ENCODE measurements around the gene MEOX1. TPM values are rescaled to one million over a fixed set of nuclear protein-coding genes. Genes with fewer than 3 reads are reported as not detected.

Gene MEOX1
- total and polyA plus RNA-seq, 2 of the 13 experiments (the other 11 are each of a cell fraction or from before 2014, with no cell fraction given): not detected

GRCh38 chr17:43598357-43599045 lies 63.2 kb downstream of the MEOX1 start (continued):
- TF ChIP-seq E2F5 (CRISPR knock-in tag; conservative IDR thresholded peaks at IDR 0.05) (no peak), TEAD3 (CRISPR knock-in tag; optimal IDR thresholded peaks at IDR 0.05; ENCODE audit: borderline replicate concordance) (no peak), CCDC6 (CRISPR knock-in tag; IDR thresholded peaks at IDR 0.05) (no peak), PATZ1 (CRISPR knock-in tag; IDR thresholded peaks at IDR 0.05) (no peak)

- Histone ChIP-seq H4K20me1 (ENCODE audit: insufficient read depth, low read length) (no peaks in the 10 kb centered on the region), H3K4me2 (ENCODE audit: low read depth, low read length) (no peak overlapping the region), H3K4me1 (ENCODE audit: insufficient read depth, low read length) (peaks cover 23% of the 10 kb centered on the region), H3K36me3 (replicated peaks in 1 of 2; ENCODE audit: control insufficient read depth in 1 of 2, insufficient read depth in 2 of 2, low read length in 2 of 2) (no peaks in the 10 kb centered on the region), H3K9me3 (ENCODE audit: low read length) (no peaks in the 10 kb centered on the region), H2AFZ (ENCODE audit: low read length) (no peak overlapping the region), H3K9ac (ENCODE audit: insufficient read depth, low read depth, low read length) (no peak overlapping the region), H3K79me2 (ENCODE audit: insufficient read depth, low read length) (no peaks in the 10 kb centered on the region), H3K27me3 (ENCODE audit: control insufficient read depth in 1 of 2, insufficient read depth in 2 of 2, low read length in 2 of 2) (no peaks in the 10 kb centered on the region), H3K4me3 (replicated peaks in 1 of 3; ENCODE audit: insufficient read depth in 1 of 3, low read depth in 2 of 3, low read length in 3 of 3) (no peak overlapping the region), H3K27ac (ENCODE audit: extremely low read length, insufficient read depth, low read length) (no peak overlapping the region)
- ATAC-seq (no peak), FAIRE-seq (no peak), DNase-seq (ENCODE audit: low spot score) (no peak)
- ChIA-PET CTCF (ENCODE audit: low intra/inter-chr PET ratio, low total read pairs) (no interaction called here), POLR2A (no interaction called here)
- no TSS peak for BruUV-seq (replicated peaks)
- intact Hi-C loops (cut with micrococcal nuclease; ENCODE audit: unreplicated experiment) (no loop called here), in situ Hi-C loops (cut with HindIII; ENCODE audit: extremely low pct_ligation_motif_present, low pct_unique_long_range_greater_than_20kb) (no loop called here)
- 91% methylated on average over 11 of the region's 11 CpGs for WGBS (ENCODE audit: low lambda C conversion rate)
- TF ChIP-seq SUZ12 (IDR thresholded peaks at IDR 0.05; ENCODE audit: low read depth, low read length) (no peak), ATF2 (CRISPR knock-in tag; IDR thresholded peaks at IDR 0.05) (no peak), DDIT3 (CRISPR knock-in tag; IDR thresholded peaks at IDR 0.05) (no peak), ETV6 (CRISPR knock-in tag; conservative IDR thresholded peaks at IDR 0.05) (no peak), ZMYM4 (CRISPR knock-in tag; IDR thresholded peaks at IDR 0.05) (no peak), NFAT5 (CRISPR knock-in tag; IDR thresholded peaks at IDR 0.05) (no peak), ZBTB3 (CRISPR knock-in tag; IDR thresholded peaks at IDR 0.05; ENCODE audit: borderline replicate concordance, low read depth) (no peak)
Measured at GRCh38 chr17:43597624-43598356, 63.9 kb downstream of the MEOX1 start.
